Uterus (tissue), 2 donors: ENCODE results near the gene CHD2.

Experiments used
- CTCF ChIP-seq, 4 experiments: fragments of 200-600 bp in 2 of 4; fragments of 450-650 bp in 2 of 4; sonication (generic) in 2 of 4; IDR thresholded peaks; one replicate each; pipeline ENCODE4 v1.5.1; 2016 to 2019; ENCODE audit warnings: antibody characterized with exemption in 4 of 4, mild to moderate bottlenecking in 2 of 4, moderate library complexity in 1 of 4
- POLR2A ChIP-seq, 2 donors: fragments of 450-650 bp; IDR thresholded peaks; one replicate each; pipeline ENCODE4 v1.6.1; 2016; ENCODE audit warnings: antibody characterized with exemption in 2 of 2, mild to moderate bottlenecking in 1 of 2, moderate library complexity in 1 of 2

- TF ChIP-seq CTCF (IDR thresholded peaks at IDR 0.05) (no peak), POLR2A (IDR thresholded peaks at IDR 0.05) (no peak)
Measured at GRCh38 chr15:93049914-93050578, 149.9 kb downstream of the CHD2 start.
